Activated T-helper 1 cell treated with anti-CD3 and anti-CD28 coated beads, Interleukin-2, amount 50 U/mL, for 16 hours (primary cell): ENCODE data around the gene CD44.

Source experiments
- DNase-seq, 2 donors: peaks; one replicate each; pipeline ENCODE4 v3.0.0-alpha.2; 2020; ENCODE audit warnings: low read depth in 1 of 2, low spot score in 1 of 2

Gene CD44

GRCh38 chr11:35173616-35174566 lies 34.9 kb downstream of the CD44 start:
- no peak for DNase-seq

GRCh38 chr11:35174666-35175065 lies 35.7 kb downstream of the CD44 start:
- no peak for DNase-seq

- DNase-seq = no peak
Observed at GRCh38 chr11:35177370-35177769, 38.4 kb downstream of the CD44 start.

- DNase-seq = no peak
Observed at GRCh38 chr11:35178067-35178805, 39.3 kb downstream of the CD44 start.

GRCh38 chr11:35178873-35179272 lies 39.9 kb downstream of the CD44 start:
- no peak for DNase-seq

GRCh38 chr11:35179466-35180135 lies 40.6 kb downstream of the CD44 start:
- DNase-seq = no peak

GRCh38 chr11:35180317-35181233 lies 41.6 kb downstream of the CD44 start:
- no peak for DNase-seq

GRCh38 chr11:35182317-35182939 lies 43.5 kb downstream of the CD44 start:
- DNase-seq = no peak

- DNase-seq = no peak
Observed at GRCh38 chr11:35183326-35183925, 44.5 kb downstream of the CD44 start.

GRCh38 chr11:35185696-35186095 lies 46.7 kb downstream of the CD44 start:
- DNase-seq = no peak

GRCh38 chr11:35187996-35188395 lies 49.0 kb downstream of the CD44 start:
- DNase-seq = no peak

GRCh38 chr11:35190804-35191348 lies 51.9 kb downstream of the CD44 start:
- DNase-seq = no peak

- DNase-seq = no peak
Observed at GRCh38 chr11:35192347-35192746, 53.4 kb downstream of the CD44 start.

- no peak for DNase-seq
Observed at GRCh38 chr11:35193767-35194166, 54.8 kb downstream of the CD44 start.

- no peak for DNase-seq
Observed at GRCh38 chr11:35197292-35197691, 58.3 kb downstream of the CD44 start.

- no peak for DNase-seq
Observed at GRCh38 chr11:35200811-35201341, 61.9 kb downstream of the CD44 start.

GRCh38 chr11:35204614-35205013 lies 65.6 kb downstream of the CD44 start:
- DNase-seq = no peak

- no peak for DNase-seq
Observed at GRCh38 chr11:35206616-35207015, 67.6 kb downstream of the CD44 start.
